HG02943 (cell line): ENCODE results near the gene TMTC1.

Experiments
- ATAC-seq: cut with Tn5 transposase; IDR thresholded peaks from one replicate; pipeline ENCODE4 v1.9.1; 2021; ENCODE audit warnings: mild to moderate bottlenecking, low read depth, moderate library complexity; ENCODE audit not compliant: unreplicated experiment

Gene TMTC1

DNA sequence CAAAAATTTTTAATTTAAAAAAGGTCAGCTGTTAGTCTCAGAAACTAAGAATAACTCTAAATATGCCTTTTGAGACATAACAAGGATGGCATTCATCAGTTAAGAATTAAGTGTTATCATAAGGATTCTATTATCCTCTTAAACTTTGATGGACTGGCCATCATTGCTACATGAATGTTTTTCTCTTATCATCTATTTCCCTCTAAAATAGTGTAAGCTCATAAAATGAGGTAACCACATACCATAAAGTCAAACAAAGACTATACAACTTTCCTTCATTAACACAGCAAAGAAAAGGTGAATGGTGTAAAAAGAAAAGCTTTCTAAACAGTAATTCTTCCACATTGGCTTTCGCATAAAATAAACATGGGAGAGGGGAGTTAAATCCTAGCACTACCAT, 41.1 kb downstream of the TMTC1 start:
- ATAC-seq = no peak

DNA sequence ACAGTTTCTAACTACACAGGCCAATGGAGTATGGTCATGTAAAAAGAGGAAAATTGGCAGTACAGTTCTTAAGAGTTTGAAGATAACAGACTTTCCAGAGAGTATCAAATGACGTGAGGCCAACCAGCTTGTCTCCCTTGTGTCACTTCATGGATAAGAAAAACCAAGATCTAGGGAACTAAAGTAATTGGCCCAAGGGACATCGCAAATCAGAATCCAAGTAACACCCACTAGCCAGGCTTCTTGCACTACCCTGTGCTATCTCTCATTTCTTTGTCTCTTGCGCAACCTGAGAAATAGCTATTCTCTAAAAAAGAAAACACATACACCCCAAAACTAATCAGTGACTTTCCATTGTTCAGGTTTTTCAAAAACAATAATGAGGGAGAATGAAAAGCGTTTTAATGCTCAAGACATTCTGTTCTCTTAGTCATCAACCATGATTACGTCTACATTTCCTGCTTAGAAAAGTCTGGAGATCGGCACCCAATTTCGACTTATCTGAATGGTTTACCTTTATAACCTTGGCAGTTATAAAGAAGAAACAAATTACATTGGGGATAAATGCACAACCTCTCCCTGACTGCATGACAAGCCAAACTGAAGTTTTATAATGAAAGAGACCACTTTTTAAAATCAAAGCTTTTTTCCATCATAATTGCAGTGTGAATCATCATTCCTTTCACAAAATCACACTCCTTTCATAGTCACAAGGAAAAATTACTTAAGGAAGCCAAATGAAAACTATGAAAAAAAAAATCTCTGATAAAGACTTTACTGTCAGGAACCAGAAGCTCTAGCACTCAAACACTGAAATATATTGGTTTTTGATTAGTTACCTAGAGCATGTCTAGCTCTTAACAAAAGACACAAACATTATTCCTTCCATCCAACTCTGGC, 42.1 kb downstream of the TMTC1 start:
- no peak for ATAC-seq

DNA sequence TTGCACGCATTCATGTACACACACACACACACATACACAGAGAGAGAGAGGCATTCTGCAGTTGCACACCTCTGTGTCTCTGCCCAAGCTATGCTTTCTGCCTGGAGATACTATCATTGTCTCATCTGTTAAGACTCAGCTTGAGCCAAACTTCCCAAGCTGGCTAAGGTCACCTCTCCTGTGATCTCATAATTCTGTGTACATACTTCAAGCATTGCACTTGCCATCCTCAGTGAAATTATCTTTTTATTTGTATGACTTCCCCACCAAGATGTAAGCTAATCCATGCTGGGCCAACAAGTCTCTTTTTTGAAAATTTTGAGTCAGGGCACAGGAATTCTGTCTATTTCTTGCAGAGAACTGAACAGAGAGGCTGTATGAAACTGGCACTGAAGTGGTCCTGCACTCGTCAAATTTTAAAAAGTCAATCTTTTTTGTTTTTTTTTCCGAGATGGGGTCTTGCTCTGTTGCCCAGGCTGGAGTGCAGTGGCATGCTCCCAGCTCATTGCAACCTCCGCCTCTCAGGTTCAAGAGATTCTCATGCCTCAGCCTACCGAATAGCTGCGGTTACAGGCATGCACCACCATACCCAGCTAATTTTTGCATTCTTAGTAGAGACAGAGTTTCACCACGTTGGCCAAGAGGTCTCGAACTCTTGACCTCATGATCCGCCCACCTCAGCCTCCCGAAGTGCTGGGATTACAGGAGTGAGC, 44.3 kb downstream of the TMTC1 start:
- no peak for ATAC-seq

DNA sequence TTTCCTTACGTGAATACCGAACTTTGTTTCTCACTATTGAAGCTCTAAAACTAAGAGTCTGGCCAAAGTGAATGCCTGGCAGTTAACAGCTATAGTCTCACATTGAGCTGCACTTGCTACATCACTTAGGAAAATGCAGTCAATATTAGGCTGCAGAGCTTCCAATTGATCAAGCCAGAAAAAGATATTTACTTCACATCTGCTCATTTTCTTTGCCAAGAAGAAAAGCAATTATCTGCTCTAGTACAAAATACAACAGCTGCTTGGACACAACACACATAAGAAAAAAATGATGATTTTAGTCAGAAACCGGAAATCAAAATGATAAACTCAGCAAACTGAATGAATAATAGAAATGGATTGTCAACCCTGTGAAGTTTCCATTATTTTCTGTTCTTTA, 45.4 kb downstream of the TMTC1 start:
- no peak for ATAC-seq

DNA sequence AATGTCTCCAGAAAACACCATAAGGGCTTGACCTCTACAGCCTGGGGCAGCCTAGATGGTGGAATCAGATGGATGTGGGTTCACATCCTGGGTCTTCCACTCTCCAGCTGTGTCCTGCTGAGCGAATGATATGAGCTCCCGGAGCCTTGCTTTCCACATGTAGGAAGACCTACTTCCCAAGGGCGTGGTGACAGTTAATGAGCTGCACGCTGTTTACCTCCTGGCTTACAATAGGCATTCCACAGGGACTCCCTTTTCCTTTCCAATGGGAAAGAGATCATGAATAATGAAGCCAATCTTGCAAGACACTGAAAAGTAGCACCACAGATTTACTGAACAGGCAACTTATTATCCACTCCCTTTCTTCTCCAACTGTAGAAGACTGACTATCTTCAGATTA, 46.1 kb downstream of the TMTC1 start:
- ATAC-seq = no peak

DNA sequence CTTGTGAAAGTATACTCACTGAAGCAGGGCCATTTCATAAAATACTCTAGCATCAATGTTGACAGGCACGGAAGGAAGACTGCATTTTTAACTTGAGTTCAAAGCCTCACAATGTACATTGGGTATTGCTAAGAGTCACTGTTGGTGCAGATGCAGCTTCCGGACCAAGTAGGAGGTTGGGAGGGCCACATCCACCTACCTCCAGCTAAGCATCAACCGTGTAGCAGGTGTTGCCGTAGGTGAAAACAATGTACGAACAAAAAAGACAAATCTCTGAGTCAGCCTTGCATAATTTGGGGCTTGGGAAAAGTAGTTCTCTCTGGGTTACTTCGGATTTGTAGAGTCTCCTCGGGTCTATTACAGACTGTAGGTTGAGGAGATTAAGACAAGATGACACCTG, 48.1 kb downstream of the TMTC1 start:
- ATAC-seq = no peak

DNA sequence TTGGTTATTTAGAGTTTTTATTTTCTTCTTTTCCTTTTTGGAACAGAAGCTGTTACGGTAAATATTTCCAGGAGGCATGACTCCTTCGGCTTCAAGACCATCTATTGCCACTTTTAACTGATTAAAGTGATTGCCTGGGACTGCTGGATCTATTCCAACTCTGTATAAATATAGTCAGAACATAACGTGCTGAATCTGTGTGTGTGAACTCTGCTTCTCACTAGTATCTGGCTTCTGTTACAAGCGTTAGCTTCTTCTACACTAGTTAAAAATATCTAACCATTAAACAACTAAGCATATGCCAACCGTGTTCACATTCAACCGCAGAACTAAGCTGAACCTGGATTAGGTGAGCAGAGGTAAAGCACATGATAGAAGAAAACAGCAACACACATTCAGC, 49.0 kb downstream of the TMTC1 start:
- no peak for ATAC-seq

DNA sequence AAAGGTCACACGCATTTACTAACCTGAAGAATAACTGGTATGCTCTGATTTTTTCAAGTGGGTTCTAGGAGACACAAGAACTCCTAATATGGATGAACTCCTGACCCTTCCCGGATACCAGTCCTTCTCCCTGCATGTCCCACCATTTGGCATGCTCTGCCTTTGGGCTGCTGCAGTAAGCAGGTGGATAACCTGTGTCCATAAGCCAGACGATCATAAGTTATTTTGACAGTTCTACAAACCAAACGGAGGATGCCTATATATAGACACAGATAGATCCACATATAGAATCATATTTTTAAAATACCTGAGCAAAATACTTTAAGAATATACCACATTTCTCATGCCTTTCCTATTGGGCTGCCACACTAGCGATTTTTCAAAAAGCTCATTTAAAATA, 49.4 kb downstream of the TMTC1 start:
- no peak for ATAC-seq

DNA sequence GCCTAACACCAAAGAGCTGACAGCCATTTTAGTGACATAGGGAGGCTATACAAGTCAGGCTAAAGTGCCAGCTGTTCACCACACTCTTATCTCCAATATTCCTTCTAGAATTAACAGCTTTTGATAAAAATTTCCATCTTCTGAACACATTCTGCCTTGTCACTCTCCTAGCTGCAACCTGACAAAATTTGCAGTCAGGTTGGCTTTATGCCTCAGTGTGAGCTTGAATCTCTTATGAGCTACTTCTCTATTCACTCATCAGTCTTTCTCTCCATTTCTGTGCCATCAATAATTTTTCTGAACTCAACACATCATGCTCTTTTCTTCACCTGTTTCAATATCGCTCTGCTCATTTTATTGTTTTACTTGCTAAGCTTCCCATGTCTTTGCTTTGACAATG, 50.2 kb downstream of the TMTC1 start:
- no peak for ATAC-seq

DNA sequence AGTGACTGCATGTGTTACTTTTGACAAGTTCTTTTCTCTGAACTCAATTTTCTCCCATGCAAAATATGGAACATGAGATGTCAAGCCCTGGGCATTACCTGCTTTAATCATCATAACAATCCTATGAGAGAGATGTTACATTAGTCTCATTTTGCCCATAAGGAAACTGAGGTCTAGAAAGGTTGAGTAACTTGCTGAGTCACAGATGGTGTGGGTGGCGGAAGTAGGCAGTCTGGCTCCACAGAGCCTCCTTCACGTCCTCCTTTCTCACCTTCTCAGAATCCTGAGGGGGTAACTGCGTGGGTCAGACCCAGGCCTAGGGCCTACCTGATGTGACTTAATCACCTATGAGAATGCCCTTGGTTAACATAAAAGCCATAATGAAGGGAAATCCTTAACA, 50.7 kb downstream of the TMTC1 start:
- no peak for ATAC-seq

DNA sequence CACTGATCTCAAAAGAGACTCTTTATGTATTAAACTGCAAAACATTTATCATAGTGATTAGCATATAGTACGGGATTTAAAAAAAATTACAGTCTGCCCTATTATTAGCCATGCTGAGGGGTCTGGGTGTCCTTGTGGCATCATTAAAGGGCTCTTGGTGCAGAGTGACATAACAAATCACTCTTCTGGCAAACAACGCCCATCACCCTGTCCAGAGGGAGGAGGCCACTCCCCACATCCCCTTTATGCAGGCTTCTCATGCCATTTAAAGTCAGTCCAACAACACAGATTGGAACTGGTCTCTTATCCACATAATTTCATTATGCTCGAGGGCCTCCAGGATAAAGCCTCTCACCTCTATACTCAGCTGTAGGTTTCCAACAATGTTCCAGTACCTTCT, 51.1 kb downstream of the TMTC1 start:
- ATAC-seq = no peak

DNA sequence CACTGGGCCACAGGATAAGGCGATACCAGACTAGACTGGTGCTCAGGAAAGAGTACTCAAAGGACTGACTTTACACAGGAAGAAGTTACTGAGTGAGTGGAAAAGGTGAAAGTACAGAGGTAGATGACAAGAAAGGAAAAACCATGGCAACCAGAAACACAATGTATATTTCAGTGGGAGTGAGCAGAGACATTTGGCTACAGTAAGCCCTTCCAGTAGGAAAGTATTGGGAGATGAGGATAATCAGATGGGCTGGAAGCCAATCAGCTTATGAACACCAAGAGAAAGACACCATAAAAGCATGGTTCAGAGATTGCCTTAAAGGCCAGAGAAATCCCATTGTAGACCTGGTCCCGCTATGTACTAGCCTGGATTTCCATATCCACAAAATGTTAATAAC, 51.6 kb downstream of the TMTC1 start:
- no peak for ATAC-seq

DNA sequence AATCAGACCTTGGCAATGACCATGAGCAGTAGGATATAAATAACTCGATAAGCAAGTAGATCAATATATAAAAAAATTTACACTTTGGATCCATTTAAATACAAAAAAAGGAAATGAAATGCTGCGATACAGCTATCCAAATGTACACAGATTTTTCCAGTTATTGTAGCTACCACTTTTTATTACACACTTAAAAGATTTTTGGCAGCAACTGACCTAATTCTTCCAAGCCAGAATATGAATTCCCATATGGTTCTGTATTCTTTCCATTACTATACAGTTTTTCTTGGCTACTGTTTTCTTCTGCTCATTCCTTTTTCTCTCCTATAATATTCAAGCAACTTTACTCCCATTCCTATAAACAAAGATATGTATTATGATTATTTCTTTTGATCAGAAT, 52.2 kb downstream of the TMTC1 start:
- no peak for ATAC-seq

DNA sequence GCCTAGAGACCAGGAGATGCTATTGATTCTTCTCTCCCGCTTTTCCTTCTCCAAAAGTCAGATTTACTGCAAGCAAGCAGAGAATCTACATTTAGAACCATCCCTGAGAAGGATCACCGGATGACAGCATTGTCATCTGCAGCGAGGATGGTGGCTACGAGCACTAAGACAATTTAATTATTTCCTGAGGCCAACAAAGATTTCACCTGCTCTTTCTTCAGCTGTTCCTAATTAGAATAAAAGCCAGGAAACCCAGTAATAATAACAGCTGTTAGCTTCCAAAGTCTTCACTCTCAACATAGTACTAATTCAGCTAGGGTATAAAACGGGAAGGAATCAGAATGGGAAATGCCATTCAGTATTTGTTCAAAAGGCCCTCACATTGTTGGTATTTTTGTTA, 53.3 kb downstream of the TMTC1 start:
- ATAC-seq = no peak

DNA sequence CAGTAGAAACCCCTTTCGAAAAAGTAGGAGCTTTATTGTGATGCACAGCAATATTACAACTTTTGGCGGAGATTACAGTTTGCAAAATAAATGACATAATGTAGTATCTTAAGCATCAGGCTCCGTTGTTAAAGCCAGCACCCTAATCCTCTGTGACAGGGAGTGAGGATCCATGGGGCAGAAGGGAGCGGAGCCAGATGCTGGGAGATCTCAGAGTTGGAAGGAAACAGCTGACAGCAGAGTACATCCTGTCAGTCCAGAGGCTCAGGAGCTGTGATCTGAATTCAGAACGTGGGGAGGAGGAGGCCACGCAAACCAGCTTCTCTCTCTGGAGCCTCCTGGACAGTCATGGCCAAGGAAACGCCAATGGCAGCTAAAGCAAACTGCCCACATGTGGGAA, 55.7 kb downstream of the TMTC1 start:
- ATAC-seq = no peak

DNA sequence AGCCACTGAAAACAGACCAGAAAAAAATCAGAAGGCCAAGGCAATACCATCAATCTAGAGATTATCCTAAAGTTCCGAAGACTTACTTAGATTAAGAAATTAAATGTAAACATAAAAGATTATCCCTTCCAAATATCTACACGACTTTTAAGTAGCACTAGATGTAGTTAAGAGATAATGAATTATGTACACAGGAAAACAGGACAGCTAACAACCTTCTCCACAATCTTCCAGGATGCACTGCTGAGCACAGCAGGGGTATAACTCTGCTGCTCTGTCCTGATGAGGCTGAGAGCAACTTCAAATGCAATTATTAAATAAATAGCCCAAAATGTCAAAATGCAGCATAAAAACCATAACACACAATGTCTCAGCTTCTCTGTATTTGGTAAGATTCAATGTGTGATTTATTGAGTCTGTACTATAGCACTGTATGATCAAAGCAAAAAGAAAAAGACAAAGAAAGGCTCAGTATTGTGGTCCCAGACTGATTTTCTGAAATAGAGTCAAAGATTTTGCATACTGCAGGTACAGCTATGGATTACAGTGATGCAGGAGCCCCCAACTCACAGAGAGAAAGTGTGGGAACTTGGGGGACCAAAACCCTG, 56.9 kb downstream of the TMTC1 start:
- ATAC-seq = no peak

DNA sequence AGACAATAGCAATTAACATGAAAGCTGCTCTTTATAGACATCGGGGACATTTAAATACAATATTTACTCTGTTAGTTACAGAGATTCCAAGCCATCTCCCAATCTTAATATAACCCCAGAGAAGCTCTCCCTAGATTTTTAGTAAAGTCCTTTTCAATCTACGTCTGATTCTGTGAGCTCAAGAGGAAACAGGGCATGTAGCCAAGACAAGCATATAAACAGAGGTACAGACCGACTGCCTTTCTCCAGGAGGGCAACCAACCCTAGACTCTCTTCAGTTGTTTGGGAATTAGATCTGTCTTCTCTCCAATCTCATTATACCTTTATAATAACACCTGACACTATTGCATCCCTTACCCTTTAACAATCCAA, 57.4 kb downstream of the TMTC1 start:
- no peak for ATAC-seq

DNA sequence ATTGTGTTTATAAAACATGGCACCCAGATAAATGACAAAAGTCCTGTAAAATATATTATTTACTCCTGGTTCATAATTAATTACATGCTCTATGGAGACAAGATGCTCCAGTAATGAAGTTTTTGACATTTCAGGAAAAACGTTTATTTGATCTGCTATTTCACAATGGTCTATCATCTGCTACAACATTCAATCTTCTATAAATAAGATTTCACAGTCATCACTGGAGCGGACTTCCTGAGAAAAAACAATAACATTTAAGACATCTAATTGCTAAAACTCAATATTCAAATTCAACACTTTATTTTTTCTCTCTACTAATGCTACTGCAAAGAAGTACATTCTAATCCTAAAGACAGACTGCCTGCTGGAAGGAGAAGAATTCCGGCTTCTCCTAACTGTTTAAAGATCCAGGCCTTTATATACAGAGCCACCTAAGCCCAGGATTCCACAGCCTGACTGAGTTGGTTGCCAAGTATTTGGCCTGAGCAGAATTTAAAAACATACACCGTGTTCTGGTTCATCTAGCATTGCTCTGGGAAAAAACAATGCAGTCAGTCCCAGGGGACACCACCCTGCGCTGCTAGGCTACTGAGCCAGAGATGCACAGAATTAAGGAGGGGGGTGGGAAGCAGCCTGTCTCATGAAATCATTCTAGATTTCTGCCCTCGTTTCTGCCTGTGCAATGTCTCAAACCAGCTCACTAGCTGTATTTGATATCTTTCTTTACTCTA, 58.0 kb downstream of the TMTC1 start:
- ATAC-seq = no peak

DNA sequence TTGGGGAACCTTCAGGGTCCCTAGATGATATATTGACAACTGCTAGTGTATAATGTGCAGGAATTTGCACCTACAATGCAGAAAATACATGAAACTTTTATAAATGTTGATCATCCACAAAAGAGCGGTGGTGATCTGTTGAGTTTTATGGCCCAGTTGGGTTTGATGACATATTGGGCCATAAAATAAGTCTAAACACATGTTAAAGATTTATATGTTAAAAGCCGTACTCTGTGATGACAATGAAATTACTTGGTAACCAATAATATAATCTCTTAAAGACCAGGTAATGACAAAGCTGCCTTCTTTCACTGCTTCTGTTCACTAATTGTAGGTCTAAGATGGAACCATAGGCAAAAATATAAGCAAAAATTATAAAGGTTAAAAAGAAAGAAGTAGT, 61.6 kb downstream of the TMTC1 start:
- ATAC-seq = no peak

DNA sequence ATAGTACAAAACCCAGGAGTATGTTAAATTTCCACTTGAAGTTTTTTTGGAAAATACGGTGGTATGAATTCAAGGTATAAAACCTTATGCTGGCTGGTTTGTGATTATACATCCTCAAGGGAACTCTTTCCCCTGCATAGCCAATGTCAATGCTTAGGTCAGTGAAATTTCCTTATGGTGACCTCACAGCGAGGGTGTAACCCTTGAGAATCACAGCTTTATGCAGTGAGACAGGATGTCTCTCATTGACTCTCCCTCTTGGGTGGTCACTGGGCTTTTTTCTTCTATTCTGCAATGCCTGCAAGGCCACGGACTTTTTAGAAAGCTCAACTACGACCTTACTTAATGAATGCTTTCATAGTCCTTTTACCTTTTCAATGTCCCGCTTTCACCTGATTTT, 64.4 kb downstream of the TMTC1 start:
- ATAC-seq = no peak

DNA sequence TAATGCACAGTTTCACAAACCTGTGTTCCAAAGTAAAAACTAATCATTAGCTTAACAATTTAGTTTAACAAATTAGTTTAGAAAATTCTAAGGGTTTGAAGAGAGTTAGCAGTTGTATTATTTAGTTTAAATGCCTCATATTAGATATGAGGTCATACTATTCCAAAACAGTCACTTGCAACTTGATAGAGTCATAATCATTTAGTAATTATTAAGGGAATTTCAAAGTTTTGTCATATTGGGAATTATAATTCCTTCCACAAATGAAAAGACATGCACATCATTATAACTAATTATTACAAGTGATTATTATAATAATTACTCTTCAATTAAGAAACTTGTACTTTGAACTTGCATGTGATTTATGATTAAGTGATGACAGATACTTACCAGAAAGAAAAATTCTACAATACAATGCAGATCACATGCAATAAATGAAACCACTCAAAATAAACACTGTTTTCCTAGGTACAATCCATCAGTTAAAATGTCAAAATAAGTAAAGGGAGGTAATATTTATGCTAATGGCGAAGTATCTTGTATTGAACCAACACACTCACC, 66.1 kb downstream of the TMTC1 start:
- ATAC-seq = no peak
